OCI-M2 (cell line): Measurements from ENCODE around the gene RNF32.
"Not testable (repeated sequence)": the region's sequence is repeated elsewhere in the genome, so short reads cannot be mapped to it uniquely, and the experiment has no call there.

Source experiments
- DNase-seq: peaks from one replicate; lab custom pipeline; 2025; ENCODE audit not compliant: unreplicated experiment; lab: John Stamatoyannopoulos, UW

The RNF32 gene

DNA sequence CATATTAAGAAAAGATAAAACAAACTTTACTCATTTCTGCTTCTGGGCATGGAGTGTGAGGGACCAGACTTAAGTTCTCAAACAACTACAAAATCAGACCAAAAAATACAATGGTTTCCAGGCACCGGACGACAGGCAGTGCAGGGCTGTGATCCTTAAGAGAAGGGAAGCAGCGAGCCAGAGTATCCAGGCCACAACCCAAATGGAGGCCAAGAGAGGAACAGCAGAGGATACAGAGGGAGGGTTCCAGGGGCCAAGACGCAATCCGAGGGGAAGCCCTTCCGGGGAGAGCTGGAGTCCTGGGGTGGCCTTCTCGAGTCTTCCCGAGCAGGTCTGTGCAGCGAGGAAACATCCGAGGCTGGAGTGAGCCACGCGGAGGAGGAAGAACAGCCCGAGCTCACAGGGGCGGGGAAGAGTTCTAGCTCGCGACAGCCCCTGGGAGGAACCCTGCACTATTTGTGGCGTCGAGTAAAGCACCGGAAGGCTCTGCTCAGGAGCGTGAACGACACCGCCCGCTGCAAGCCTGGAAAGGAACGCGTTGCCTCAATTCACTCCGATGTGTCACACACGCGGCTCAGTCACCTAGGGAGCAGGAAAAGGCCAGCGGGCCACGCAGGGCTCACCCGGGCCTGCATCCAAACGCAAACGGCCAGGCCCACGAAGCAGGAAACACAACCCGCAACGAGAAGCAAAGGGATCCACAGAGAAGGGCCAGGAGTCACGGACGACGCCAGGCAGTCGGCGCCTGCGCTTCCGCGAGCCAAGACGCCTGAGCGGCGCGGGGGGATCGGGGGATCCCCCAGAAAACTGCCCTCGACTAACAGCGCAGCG is 933 bp upstream of the RNF32 start:
- DNase-seq: peak; percentile 40

GRCh38 chr7:156640949-156641485 is 443 bp downstream of the RNF32 start:
- DNase-seq: peak; percentile 88

- DNase-seq: no peak
Measured at GRCh38 chr7:156642306-156643045, 1.9 kb downstream of the RNF32 start.

DNA sequence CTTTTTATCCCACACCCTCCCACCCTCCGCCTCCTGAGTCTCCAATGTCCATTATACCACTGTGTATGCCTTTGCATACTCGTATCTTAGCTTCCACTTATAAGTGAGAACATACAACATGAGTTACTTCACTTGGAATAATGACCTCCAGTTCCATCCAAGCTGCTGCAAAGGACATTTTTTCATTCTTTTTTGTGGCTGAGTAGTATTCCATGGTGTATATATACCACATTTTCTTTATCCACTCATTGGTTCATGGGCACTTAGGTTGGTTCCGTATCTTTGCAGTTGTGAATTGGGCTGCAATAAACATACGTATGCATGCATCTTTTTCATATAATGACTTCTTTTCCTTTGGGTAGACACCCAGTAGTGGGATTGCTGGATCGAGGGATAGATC is 6.8 kb downstream of the RNF32 start:
- not testable (repeated sequence) for DNase-seq

DNA sequence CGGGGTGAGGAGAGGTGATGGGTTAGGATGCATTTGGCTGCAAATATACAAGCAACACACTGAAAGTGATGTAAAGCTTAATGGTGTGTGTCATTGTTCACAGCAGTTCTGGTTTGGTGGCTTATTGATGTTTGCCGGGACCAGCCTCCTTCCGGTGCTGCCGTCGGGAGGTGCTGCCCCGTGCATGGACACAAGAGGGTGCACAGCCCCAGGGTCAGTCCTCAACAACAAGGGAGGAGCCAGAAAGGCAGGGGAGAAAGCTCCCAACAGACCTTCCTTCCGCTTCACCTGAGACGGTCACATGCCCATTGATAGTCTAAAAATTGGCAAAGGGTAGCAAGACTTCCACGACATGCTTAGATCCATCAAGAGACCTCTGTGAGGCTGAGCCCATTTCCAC is 9.5 kb downstream of the RNF32 start:
- DNase-seq: no peak

GRCh38 chr7:156651474-156651873 is 10.9 kb downstream of the RNF32 start:
- DNase-seq: no peak

GRCh38 chr7:156652886-156653568 is 12.5 kb downstream of the RNF32 start:
- no peak for DNase-seq

DNA sequence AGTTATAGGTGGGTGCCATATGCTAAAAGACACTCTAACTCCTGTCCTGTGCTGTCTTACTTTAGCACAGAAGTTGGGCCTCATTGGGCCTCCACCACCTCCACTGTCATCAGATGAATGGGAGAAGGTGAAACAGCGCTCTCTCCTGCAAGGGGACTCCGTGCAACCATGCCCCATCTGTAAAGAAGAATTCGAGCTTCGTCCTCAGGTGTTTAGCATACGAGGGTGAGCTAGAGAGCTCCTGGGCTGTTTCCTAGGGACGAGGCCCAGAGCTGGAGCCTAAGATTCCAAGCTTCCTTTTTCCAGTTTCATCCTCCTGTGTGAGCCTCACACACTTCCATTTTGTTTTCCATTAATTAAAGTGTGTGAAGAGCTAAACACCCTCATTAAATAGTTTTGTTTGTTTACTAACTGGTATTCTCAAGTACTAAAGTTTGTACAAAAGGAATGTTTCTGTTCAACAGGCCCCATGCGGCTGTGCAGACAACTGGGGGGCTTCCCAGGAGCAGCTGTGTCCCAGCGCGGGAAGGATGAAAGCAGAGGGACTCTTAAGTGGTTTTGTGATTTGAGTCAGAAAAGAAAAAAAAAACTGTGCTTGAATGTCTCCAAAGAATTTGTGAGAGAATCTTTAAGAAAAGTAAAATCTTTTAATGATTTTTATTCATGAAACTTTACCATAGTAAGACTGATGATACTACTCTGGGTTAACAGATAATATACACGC is 14.1 kb downstream of the RNF32 start:
- no peak for DNase-seq

DNA sequence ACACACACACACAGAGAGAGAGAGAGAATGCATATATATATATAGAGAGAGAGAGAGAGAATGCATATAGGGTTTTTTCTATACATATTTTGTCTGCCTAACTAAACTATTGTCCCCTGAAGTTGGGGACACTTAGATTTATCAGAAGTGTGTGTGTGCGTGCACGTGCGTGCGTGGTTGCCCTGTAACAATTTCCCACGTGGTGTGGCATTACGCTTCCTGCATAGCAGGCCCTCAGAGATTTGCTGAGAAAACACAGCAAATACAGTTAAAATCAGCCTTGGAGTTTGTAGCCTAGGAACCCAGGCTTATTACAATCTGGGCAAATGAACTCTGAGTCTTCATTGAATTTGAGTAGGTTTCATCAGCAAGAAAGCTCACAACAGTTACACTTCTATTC is 14.7 kb downstream of the RNF32 start:
- DNase-seq: no peak

GRCh38 chr7:156655983-156656382 is 15.4 kb downstream of the RNF32 start:
- no peak for DNase-seq

- no peak for DNase-seq
Measured at GRCh38 chr7:156656598-156656997, 16.0 kb downstream of the RNF32 start.

DNA sequence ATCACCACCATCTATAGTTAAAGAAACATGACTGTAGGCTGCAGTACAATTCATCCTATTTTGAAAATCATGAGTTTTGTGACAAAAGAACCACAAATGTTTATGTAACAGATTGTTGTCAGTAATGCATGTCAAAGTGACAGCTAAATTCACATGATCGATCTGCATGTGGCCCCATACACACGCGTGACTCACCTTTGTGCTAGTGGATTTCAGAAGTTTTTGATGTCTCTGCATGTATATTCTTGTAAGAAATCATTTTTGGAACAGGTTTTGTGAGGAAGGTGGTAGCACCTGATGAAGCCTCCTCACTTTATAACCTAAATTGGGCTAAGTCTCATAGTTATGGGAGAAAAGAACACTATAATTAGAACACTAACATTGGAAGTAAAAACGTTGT is 17.1 kb downstream of the RNF32 start:
- no peak for DNase-seq

DNA sequence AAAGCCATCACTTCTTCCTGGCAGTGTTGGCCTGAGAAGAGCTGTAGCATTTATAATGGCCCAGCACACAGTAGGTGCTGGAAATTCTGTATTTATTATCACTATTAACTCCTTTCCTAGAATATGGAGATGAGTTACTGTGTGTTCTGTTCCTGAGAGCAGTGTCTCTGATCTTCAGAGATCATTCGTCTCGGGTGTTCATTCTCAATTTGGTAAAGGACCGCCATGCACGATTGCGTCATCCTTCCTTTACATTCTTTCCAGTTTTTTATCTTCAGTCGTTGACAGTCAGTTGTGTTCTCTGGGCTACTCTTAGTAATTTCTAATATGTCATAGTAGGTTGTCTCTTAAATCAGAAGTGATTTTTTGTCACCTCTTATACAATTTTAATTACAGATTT is 18.6 kb downstream of the RNF32 start:
- no peak for DNase-seq

DNA sequence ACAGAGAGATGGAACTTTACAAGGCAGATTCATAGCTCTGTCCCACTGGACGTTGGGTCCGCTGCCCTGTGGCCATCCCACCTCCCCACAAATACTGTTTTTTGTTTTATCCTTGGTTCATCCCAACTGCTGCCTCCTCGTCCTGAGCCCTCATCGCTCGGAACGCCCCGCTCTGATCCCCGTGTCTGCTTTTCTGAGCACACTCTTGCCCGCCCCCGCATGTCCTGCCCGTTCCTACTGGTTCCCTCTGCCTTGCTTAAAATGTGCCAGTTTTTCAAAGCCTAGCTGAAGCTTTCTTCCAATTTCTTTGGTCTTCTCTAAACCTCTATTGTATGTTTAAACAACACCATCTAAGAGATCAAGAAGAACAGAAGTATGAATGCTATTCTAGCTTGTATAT is 19.4 kb downstream of the RNF32 start:
- no peak for DNase-seq

DNA sequence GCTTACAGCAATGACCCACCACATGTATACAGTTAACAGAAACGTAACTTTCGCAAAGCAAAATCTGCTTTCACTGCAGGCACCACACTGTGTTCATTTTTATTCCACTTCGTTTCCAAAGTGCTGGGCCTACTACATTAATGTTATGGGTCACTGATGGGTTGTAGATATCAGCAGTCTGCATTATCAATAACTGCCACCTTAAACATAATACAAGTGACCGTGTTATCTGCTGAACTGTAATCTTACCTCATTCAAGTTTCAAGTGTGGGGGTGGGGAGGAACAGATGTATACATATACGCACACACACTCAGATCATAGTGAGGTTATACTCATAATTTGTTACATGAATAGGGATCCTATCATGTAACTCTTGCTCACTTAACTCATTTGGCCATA is 21.1 kb downstream of the RNF32 start:
- DNase-seq: no peak

DNA sequence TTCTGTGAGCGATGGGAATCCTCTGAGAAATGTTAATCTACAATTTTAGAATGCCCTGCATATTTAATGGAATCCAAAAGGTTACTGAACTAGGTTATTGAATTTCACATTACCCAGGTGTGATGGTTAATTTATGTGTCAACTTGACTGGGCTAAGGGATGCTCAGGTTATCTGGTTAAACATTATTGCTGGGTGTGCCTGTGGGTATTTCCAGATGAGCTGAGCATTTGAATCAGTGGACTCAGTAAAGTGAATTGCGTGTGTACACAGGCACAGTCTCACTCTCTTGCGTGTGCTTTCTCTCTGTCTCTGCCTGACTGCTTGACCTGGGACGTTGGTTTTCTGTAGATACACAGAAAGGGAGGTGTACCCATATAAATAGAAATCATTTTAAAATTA is 21.7 kb downstream of the RNF32 start:
- DNase-seq: no peak

- DNase-seq: no peak
Measured at GRCh38 chr7:156665101-156665500, 24.5 kb downstream of the RNF32 start.

GRCh38 chr7:156666368-156667109 is 26.0 kb downstream of the RNF32 start:
- DNase-seq: no peak

DNA sequence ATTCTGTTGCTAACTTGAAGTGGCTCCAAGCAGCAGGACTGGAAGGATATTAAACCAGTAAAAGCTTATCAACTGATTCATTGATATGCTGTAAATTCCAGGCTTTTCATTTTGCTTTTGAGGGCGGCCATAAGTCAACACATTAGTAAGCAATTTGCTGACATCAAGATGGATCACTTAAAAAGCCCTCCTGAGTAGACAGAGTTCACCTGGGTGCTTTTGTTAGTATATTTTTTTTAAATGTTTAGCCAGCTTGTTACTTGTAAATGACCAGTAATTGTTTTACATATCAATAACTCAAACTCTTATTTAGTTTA is 26.5 kb downstream of the RNF32 start:
- DNase-seq: no peak

GRCh38 chr7:156668130-156668741 is 27.7 kb downstream of the RNF32 start:
- DNase-seq: no peak
